Measurements from ENCODE around the gene ARHGEF11.
"Not testable (repeated sequence)": the region's sequence is repeated elsewhere in the genome, so short reads cannot be mapped to it uniquely, and the experiment has no call there.

Gene ARHGEF11, protein sequence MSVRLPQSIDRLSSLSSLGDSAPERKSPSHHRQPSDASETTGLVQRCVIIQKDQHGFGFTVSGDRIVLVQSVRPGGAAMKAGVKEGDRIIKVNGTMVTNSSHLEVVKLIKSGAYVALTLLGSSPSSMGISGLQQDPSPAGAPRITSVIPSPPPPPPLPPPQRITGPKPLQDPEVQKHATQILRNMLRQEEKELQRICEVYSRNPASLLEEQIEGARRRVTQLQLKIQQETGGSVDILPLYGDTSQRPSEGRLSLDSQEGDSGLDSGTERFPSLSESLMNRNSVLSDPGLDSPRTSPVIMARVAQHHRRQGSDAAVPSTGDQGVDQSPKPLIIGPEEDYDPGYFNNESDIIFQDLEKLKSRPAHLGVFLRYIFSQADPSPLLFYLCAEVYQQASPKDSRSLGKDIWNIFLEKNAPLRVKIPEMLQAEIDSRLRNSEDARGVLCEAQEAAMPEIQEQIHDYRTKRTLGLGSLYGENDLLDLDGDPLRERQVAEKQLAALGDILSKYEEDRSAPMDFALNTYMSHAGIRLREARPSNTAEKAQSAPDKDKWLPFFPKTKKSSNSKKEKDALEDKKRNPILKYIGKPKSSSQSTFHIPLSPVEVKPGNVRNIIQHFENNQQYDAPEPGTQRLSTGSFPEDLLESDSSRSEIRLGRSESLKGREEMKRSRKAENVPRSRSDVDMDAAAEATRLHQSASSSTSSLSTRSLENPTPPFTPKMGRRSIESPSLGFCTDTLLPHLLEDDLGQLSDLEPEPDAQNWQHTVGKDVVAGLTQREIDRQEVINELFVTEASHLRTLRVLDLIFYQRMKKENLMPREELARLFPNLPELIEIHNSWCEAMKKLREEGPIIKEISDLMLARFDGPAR (N-terminal part only)

DNA sequence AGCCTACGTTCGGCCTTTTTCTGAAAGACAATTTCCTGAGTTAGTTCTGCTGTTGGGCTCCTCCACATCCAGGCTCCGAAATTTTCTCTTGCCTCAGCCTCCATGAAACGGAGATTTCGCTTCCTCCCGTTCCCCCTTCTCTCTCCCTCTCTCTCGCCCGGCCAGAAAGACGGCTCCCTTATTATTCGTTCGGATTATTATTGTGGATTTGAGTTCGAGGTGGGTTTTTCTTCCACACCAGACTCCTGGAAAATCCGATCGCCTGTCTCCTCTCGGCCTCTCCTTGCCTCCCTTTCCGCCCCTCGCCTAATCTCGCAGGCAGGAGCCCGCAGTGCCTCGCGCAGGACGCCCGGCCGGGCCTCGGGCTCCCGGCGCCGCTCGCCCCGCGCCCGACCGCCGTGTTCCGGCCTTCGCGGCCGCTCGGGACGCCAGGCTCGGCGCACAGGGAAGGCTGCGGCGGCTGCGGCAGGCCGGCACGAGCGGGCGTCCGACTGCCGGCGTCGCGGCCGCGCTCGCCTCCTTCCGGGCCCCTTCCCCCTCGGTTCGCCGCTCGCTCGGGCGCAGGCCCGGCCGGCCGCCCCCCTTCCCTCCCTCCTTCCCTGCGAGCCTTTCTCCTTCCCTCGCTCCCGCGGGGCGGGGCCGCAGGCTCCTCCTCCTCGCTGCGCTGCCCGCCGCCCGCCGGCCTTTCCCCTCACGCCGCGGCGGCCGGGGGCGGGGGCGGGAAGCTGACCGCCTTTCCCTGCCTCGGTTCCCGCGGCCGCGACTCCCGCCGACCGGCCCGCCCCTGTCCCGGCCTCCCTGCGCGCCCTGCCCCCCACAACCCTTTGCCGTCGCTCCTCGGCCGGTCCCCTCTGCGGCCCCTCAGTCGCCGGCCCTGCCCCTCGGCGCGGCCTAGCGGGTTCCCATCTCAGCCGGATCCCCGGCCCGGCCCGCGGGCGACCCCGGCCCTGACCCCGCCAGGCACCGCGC lies at the start of gene ARHGEF11:
Gene ARHGEF11 (minus strand): TSS at position 493 of the 969 bp plus-strand sequence. CDS start 1,412 bp downstream, outside the sequence.
- DNase-seq (ENCODE audit: low spot score) = peak; percentile 37

DNA sequence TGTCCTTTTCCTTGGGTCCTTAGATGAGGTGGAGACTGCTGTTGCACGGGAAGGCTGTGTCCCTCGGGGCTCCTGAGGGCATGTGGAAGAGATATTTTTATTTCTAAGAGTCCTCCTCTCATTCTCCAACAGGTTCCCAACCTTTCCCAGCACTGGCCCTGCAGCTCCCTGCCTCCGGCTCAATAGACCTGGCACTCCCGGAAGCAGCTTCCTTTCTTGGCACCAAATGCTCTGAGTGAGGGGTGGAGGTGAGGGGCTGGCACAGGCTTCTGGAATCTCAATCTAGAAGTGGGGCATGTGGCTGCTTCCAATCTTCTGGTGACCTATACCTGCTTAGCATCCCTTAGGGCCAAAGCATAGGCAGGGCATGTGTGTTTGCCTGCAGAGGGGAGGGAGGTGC lies 49.5 kb upstream of the ARHGEF11 start:
- DNase-seq (ENCODE audit: low spot score) = no peak

DNA sequence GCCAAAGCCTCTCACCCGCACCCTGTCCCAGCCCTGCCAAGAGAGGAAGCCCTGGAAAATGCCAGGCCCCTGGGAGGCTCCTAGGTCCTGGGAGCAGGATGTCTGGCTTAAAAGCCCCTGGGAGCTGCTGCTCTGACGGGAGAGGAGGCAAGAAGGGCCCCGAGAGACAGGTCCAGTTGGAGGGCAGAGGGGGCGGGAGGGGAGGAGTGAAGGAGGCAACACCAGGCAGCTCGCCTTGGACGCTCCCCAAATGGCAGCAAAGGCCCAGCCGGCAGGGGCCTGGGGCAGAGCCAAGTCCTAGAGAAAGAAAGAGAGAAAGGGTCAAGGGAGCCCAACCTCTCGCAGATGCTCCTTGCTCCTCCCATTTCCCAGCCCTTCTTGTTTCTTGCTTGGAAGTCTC lies 47.3 kb upstream of the ARHGEF11 start:
- no peak for DNase-seq (ENCODE audit: low spot score)

DNA sequence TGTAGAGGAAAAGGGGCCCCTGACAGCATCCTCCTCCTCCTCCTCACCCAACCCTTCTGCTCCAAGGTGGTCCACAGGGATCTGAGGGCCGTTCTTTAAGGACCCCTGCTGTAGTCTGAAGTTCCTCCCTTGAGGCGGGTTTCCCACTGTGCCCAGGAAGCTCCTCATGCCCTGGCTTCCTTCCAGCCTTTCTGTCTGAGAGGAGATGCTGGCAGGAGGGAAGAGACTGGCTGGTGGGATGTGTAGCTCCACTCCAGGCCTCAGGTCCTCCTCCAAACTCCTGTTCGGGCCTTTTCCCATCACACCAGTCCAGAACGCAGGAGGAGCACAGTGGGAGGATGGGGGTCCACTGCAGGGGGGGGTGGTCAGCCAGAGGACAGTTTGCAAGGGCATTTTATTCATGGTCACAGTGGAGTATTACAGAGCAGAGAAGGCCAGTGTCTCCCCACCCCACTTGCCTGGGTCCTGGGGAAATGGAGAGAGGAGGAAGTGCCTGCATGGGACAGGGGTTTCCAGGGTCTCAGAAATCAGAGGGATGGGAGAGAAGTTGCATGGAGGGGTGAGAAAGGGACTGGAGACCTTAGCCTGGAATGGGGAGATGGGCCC lies 46.2 kb upstream of the ARHGEF11 start:
- no peak for DNase-seq (ENCODE audit: low spot score)

DNA sequence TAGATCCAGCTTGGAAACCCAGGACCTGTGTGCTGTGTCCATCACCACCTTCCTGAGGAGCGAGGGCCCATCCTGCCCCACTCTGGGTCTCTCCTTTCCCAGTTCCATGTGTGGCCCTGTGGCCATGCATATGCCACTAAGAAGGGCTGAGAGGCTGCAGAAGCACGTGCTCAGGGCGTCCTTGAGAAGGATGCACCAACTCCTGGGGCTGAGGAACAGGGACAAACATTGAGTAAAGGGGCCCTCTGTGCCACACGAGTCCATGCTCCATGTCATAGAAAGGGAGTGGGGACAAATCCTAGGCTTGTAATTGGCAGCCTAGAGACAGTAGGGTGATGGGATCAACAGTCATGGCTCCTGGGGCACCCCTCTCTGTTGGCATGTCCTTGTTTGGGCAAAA lies 45.6 kb upstream of the ARHGEF11 start:
- DNase-seq (ENCODE audit: low spot score) = no peak

DNA sequence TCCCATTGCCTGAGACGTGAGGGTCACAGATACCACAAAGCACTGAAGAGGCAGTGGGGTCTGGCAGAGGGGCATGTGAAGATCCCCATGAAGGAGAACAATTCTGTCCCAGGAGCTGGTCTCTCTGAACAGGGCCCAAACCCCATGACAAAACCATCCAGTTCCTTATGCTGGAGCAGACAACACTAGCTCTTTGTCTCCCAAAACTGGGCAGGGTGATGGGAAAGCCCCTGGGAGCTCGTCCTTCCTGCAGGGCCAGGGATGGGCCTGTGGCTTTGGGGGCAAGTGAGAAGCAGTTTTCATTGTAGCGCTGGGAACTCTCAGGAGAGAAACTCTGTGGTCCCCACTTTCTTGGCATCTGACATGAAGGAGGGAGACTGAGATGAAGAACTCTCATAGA lies 45.2 kb upstream of the ARHGEF11 start:
- DNase-seq (ENCODE audit: low spot score) = no peak

GRCh38 chr1:157090196-157090647 lies 44.7 kb upstream of the ARHGEF11 start:
- peak; percentile 75 for DNase-seq (ENCODE audit: low spot score)

DNA sequence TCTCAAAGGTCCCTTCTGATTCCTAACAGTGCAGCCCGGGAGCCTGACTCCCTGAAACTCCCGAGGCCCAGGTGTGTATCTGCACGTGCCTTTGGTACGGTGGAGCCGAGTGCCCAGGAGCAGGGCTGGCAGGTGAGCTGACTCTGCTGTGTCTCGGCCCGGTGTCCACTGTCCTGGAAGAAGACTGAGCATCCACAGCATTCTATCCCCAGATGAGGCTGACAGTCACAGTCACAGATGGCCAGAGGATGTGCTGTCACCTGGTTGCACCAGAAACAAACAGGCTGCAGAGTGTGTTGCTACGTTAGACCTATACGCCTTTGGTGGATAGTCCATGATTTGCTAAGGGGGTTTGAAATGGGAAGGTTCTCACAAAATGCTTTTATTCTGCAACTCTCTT lies 44.2 kb upstream of the ARHGEF11 start:
- no peak for DNase-seq (ENCODE audit: low spot score)

- no peak for DNase-seq (ENCODE audit: low spot score)
Measured at GRCh38 chr1:157088607-157089006, 43.1 kb upstream of the ARHGEF11 start.

GRCh38 chr1:157087030-157087429 lies 41.5 kb upstream of the ARHGEF11 start:
- DNase-seq (ENCODE audit: low spot score) = no peak

GRCh38 chr1:157086299-157086698 lies 40.8 kb upstream of the ARHGEF11 start:
- DNase-seq (ENCODE audit: low spot score) = no peak

DNA sequence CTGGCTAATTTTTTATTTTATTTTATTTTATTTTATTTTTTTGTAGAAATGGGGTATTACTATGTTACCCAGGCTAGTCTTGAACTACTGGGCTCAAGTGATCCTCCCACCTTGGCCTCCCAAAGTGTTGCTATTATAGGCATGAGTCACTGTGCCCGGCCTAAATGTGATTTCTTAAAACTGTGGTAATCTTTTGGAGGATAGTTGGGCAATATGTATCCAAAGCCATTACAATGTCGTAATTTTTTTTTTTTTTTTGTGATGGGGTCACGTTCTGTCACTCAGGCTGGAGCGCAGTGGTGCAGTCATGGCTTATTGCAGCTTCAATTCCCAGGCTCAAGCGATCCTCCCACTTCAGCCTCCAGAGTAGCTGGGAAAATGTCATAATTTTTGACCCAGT lies 39.9 kb upstream of the ARHGEF11 start:
- no peak for DNase-seq (ENCODE audit: low spot score)

- no peak for DNase-seq (ENCODE audit: low spot score)
Measured at GRCh38 chr1:157084720-157085119, 39.2 kb upstream of the ARHGEF11 start.

GRCh38 chr1:157081707-157082106 lies 36.2 kb upstream of the ARHGEF11 start:
- no peak for DNase-seq (ENCODE audit: low spot score)

DNA sequence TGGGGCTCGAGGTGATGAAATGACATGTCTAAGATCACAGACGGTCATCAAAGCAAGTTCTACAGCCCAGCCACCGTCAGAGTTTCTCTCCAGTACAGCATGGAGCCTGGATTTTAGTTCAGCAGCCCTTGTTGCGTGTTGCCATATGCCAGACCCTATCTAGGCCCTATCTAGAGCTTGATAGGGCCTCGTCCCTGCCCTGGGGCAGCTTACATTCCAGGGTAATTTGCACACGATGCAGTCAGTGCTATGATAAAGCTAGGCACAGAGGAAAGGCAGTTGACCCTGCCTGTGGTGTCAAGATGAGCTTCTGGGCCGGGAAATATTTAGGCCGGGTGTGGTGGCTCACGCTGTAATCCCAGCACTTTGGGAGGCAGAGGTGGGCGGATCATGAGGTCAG lies 35.2 kb upstream of the ARHGEF11 start:
- no peak for DNase-seq (ENCODE audit: low spot score)

- no peak for DNase-seq (ENCODE audit: low spot score)
Measured at GRCh38 chr1:157077394-157077793, 31.9 kb upstream of the ARHGEF11 start.

GRCh38 chr1:157073944-157074685 lies 28.6 kb upstream of the ARHGEF11 start:
- DNase-seq (ENCODE audit: low spot score) = peak; percentile 48

DNA sequence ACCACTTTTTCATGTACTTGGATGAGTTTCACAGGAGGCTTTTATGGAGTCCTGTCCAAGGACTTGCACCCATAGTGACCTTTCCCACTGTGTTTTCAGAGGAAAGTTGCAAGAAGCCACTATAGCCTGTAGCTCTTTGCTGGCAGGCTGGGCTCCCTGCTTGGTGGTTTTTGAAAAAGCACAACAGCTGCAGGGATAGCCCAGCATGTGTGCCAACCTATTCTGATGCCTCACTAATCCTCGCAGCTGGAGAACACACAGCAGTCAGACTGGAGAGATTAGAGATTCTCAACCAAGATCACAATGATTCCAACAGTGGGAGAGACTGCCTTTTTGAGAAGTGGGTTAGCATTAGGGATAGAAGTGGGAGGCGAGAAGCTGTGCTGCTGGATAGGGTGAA lies 24.1 kb upstream of the ARHGEF11 start:
- no peak for DNase-seq (ENCODE audit: low spot score)

GRCh38 chr1:157059241-157059640 lies 13.7 kb upstream of the ARHGEF11 start:
- DNase-seq (ENCODE audit: low spot score) = not testable (repeated sequence)

GRCh38 chr1:157056269-157056668 lies 10.7 kb upstream of the ARHGEF11 start:
- DNase-seq (ENCODE audit: low spot score) = no peak

DNA sequence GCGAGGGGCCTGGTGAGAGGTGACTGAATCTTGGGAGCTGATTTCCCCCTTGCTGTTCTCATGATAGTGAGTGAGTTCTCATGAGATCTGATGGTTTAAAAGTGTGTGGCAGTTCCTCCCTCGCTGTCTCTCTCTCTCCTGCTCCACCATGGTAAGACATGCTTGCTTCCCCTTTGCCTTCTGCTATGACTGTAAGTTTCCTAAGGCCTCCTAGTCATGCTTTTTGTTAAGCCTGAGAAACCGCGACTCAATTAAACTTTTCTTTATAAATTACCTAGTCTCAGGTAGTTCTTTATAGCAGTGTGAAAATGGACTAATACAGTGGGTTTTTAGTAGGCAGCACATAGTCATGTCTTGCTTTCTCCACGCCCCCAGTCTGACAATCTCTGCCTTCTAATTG lies 10.2 kb upstream of the ARHGEF11 start:
- not testable (repeated sequence) for DNase-seq (ENCODE audit: low spot score)
